H1 (cell line): Measurements from ENCODE around the gene ZNF24. TPM values are rescaled to one million over a fixed set of nuclear protein-coding genes. Genes with fewer than 3 reads are reported as not detected.

ENCODE experiments used
- CHD2 ChIP-seq: IDR thresholded peaks from 2 replicates; pipeline ENCODE4 v1.6.1; 2012; ENCODE audit warnings: low read length, improper control_type of control experiment
- HDAC6 ChIP-seq: IDR thresholded peaks from one replicate; pipeline ENCODE4 v1.7.1; 2012; ENCODE audit warnings: low read depth, mild to moderate bottlenecking, inconsistent platforms, low read length, moderate library complexity
- KDM1A ChIP-seq: fragments of 200-600, 300-600 bp; sonication (generic); IDR thresholded peaks from 2 replicates; pipeline ENCODE4 v1.7.1; 2016; ENCODE audit warnings: mild to moderate bottlenecking, low read length, borderline replicate concordance
- TCF12 ChIP-seq: IDR thresholded peaks from 2 replicates; pipeline ENCODE4 v1.6.1; 2011; ENCODE audit warnings: low read depth, mild to moderate bottlenecking, low read length
- polyA plus RNA-seq, 7 experiments: library from polyadenylated mRNA; depleted of rRNA in 3 of 7; stranded (reverse) in 5 of 7; unstranded in 2 of 7; fragments of >200 nt in 5 of 7; fragments of 200-250 nt in 2 of 7; gene quantifications; 1 replicate in 5 of 7; 2 replicates in 1 of 7; 4 replicates in 1 of 7; pipeline versions ENCODE4 v1.2.1 to v1.2.3, GENCODE V29; 2011 to 2013; ENCODE audit warnings: missing spikeins in 2 of 7, mixed read lengths in 2 of 7
- total RNA-seq: library from RNA; stranded (reverse); fragmentation: NEBNext Ultra II Directional; extraction: Animal tissue kit (Norgen Biotek cat#: 25700); gene quantifications from 2 replicates; pipeline ENCODE4 v1.2.1, GENCODE V29; 2021
- TF ChIP-seq, protein P1 (sequence below), 3 experiments: IDR thresholded peaks; 1 replicate in 2 of 3; 2 replicates in 1 of 3; pipeline versions ENCODE4 v1.5.1 to v1.6.1; 2011; ENCODE audit warnings: low read length in 3 of 3, mild to moderate bottlenecking in 3 of 3, inconsistent platforms in 2 of 3, low read depth in 1 of 3, moderate library complexity in 1 of 3; ENCODE audit not compliant: insufficient read depth in 1 of 3; ENCODE audit errors: control extremely low read depth in 1 of 3

Gene ZNF24
- total and polyA plus RNA-seq, 2 of the 8 experiments (the other 6 are each of a cell fraction or from before 2014, with no cell fraction given), result 12.5 to 56.9 TPM

DNA sequence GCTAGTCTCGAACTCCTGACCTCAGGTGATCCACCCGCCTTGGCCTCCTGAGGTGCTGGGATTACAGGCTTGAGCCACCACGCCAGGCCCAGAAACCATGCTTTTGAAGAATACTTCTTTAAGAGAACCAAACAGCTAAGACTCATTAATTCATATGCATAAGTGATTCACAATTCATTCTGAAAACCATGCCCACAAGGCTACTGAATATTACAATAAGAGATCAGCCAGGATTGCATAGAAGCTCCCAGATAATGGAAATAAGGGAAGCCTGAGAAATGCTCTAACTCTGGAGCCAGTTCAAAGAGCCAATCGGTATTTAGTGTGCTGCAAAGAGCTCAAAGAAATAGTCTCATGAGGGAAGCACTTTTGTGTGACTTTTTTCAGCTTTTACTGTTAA lies 30.5 kb upstream of the ZNF24 start (continued):
- TF ChIP-seq, protein P1, sequence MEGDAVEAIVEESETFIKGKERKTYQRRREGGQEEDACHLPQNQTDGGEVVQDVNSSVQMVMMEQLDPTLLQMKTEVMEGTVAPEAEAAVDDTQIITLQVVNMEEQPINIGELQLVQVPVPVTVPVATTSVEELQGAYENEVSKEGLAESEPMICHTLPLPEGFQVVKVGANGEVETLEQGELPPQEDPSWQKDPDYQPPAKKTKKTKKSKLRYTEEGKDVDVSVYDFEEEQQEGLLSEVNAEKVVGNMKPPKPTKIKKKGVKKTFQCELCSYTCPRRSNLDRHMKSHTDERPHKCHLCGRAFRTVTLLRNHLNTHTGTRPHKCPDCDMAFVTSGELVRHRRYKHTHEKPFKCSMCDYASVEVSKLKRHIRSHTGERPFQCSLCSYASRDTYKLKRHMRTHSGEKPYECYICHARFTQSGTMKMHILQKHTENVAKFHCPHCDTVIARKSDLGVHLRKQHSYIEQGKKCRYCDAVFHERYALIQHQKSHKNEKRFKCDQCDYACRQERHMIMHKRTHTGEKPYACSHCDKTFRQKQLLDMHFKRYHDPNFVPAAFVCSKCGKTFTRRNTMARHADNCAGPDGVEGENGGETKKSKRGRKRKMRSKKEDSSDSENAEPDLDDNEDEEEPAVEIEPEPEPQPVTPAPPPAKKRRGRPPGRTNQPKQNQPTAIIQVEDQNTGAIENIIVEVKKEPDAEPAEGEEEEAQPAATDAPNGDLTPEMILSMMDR (IDR thresholded peaks at IDR 0.05; ENCODE audit: control extremely low read depth in 1 of 3, insufficient read depth in 1 of 3, low read depth in 1 of 3, low read length in 3 of 3), result no peak
- TF ChIP-seq CHD2 (no peak), HDAC6 (no peak), KDM1A (no peak), TCF12 (no peak)
